Measurements from ENCODE around the gene ROR2.

DNA sequence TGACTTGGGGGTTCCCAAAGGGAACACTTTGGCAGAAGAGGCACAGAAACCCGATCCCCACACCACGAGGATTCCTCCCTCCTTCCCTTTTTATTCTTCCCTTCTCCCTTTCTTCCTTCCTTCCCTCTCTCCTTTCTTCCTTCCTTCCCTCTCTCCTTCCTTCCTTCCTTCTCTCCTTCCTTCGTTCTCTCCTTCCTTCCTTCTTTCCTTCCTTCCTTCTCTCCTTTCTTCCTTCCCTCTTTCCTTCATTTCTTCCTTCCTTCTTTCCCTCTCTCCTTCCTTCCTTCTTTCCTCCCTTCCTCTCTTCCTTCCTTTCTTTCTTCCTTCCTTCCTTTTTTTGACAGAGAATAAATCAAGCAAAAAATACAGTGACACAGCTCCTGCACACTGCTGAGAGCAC, 358.4 kb downstream of the ROR2 start:
- TF ChIP-seq POLR2A (IDR thresholded peaks at IDR 0.05; ENCODE audit: control extremely low read depth in 1 of 2, low read depth in 2 of 2, low read length in 2 of 2) (no peak), SIN3A (conservative IDR thresholded peaks at IDR 0.05 in 1 of 2, IDR thresholded peaks at IDR 0.05 in 1 of 2; ENCODE audit: low read depth in 1 of 2, low read length in 2 of 2) (no peak), ZNF274 (IDR thresholded peaks at IDR 0.05; ENCODE audit: borderline replicate concordance, extremely low read depth, low read length) (no peak)
- TF ChIP-seq, protein P1, sequence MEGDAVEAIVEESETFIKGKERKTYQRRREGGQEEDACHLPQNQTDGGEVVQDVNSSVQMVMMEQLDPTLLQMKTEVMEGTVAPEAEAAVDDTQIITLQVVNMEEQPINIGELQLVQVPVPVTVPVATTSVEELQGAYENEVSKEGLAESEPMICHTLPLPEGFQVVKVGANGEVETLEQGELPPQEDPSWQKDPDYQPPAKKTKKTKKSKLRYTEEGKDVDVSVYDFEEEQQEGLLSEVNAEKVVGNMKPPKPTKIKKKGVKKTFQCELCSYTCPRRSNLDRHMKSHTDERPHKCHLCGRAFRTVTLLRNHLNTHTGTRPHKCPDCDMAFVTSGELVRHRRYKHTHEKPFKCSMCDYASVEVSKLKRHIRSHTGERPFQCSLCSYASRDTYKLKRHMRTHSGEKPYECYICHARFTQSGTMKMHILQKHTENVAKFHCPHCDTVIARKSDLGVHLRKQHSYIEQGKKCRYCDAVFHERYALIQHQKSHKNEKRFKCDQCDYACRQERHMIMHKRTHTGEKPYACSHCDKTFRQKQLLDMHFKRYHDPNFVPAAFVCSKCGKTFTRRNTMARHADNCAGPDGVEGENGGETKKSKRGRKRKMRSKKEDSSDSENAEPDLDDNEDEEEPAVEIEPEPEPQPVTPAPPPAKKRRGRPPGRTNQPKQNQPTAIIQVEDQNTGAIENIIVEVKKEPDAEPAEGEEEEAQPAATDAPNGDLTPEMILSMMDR (IDR thresholded peaks at IDR 0.05; ENCODE audit: control extremely low read depth in 1 of 3, insufficient read depth in 1 of 3, low read depth in 1 of 3, low read length in 3 of 3), result no peak
- TF ChIP-seq, protein P2, sequence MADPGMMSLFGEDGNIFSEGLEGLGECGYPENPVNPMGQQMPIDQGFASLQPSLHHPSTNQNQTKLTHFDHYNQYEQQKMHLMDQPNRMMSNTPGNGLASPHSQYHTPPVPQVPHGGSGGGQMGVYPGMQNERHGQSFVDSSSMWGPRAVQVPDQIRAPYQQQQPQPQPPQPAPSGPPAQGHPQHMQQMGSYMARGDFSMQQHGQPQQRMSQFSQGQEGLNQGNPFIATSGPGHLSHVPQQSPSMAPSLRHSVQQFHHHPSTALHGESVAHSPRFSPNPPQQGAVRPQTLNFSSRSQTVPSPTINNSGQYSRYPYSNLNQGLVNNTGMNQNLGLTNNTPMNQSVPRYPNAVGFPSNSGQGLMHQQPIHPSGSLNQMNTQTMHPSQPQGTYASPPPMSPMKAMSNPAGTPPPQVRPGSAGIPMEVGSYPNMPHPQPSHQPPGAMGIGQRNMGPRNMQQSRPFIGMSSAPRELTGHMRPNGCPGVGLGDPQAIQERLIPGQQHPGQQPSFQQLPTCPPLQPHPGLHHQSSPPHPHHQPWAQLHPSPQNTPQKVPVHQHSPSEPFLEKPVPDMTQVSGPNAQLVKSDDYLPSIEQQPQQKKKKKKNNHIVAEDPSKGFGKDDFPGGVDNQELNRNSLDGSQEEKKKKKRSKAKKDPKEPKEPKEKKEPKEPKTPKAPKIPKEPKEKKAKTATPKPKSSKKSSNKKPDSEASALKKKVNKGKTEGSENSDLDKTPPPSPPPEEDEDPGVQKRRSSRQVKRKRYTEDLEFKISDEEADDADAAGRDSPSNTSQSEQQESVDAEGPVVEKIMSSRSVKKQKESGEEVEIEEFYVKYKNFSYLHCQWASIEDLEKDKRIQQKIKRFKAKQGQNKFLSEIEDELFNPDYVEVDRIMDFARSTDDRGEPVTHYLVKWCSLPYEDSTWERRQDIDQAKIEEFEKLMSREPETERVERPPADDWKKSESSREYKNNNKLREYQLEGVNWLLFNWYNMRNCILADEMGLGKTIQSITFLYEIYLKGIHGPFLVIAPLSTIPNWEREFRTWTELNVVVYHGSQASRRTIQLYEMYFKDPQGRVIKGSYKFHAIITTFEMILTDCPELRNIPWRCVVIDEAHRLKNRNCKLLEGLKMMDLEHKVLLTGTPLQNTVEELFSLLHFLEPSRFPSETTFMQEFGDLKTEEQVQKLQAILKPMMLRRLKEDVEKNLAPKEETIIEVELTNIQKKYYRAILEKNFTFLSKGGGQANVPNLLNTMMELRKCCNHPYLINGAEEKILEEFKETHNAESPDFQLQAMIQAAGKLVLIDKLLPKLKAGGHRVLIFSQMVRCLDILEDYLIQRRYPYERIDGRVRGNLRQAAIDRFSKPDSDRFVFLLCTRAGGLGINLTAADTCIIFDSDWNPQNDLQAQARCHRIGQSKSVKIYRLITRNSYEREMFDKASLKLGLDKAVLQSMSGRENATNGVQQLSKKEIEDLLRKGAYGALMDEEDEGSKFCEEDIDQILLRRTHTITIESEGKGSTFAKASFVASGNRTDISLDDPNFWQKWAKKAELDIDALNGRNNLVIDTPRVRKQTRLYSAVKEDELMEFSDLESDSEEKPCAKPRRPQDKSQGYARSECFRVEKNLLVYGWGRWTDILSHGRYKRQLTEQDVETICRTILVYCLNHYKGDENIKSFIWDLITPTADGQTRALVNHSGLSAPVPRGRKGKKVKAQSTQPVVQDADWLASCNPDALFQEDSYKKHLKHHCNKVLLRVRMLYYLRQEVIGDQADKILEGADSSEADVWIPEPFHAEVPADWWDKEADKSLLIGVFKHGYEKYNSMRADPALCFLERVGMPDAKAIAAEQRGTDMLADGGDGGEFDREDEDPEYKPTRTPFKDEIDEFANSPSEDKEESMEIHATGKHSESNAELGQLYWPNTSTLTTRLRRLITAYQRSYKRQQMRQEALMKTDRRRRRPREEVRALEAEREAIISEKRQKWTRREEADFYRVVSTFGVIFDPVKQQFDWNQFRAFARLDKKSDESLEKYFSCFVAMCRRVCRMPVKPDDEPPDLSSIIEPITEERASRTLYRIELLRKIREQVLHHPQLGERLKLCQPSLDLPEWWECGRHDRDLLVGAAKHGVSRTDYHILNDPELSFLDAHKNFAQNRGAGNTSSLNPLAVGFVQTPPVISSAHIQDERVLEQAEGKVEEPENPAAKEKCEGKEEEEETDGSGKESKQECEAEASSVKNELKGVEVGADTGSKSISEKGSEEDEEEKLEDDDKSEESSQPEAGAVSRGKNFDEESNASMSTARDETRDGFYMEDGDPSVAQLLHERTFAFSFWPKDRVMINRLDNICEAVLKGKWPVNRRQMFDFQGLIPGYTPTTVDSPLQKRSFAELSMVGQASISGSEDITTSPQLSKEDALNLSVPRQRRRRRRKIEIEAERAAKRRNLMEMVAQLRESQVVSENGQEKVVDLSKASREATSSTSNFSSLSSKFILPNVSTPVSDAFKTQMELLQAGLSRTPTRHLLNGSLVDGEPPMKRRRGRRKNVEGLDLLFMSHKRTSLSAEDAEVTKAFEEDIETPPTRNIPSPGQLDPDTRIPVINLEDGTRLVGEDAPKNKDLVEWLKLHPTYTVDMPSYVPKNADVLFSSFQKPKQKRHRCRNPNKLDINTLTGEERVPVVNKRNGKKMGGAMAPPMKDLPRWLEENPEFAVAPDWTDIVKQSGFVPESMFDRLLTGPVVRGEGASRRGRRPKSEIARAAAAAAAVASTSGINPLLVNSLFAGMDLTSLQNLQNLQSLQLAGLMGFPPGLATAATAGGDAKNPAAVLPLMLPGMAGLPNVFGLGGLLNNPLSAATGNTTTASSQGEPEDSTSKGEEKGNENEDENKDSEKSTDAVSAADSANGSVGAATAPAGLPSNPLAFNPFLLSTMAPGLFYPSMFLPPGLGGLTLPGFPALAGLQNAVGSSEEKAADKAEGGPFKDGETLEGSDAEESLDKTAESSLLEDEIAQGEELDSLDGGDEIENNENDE (IDR thresholded peaks at IDR 0.05; ENCODE audit: insufficient replicate concordance, low read length), result no peak

Measured in H1 (cell line).